A673 (cell line): Measurements from ENCODE around the gene STOML2. TPM values are rescaled to one million over a fixed set of nuclear protein-coding genes. Genes with fewer than 3 reads are reported as not detected.

Experiments used
- BruUV-seq: library from RNA; stranded (reverse); fragments of 400-500 nt; replicated peaks from 2 replicates; lab custom pipeline; 2021; lab: Mats Ljungman, UMichigan
- CTCF ChIA-PET: fragments of 300-600 bp; sonication (Branson Sonifier 250); formaldehyde crosslinking; loops from one replicate; lab custom pipeline; 2022; ENCODE audit warnings: antibody characterized with exemption; lab: Charles Lee
- POLR2A ChIA-PET: fragments of 300-600 bp; sonication (Branson Sonifier 250); formaldehyde crosslinking; loops from one replicate; lab custom pipeline; 2022; ENCODE audit warnings: antibody characterized with exemption; ENCODE audit not compliant: low non-redundant PET; lab: Charles Lee
- DNase-seq: peaks from one replicate; pipeline ENCODE4 v3.0.0-alpha.2; 2015; ENCODE audit warnings: low spot score
- H3K27ac ChIP-seq: fragments of 200-600 bp; sonication (generic); 2 replicates; pipeline ENCODE4 v1.5.1; 2016; ENCODE audit warnings: mixed run types, low read depth, mild to moderate bottlenecking, mixed read lengths, antibody characterized with exemption, low read length; ENCODE audit not compliant: poor library complexity, severe bottlenecking
- H3K27me3 ChIP-seq: fragments of 200-600 bp; sonication (generic); replicated peaks from 2 replicates; pipeline ENCODE4 v1.6.1; 2017; ENCODE audit warnings: mixed run types, low read depth, mild to moderate bottlenecking, mixed read lengths, antibody characterized with exemption, low read length; ENCODE audit not compliant: insufficient read depth, poor library complexity
- H3K36me3 ChIP-seq: fragments of 200-600 bp; sonication (generic); 2 replicates; pipeline ENCODE4 v1.6.1; 2016; ENCODE audit warnings: mixed run types, mild to moderate bottlenecking, mixed read lengths, antibody characterized with exemption, low read length; ENCODE audit not compliant: insufficient read depth, poor library complexity, severe bottlenecking
- H3K4me1 ChIP-seq: fragments of 200-600 bp; sonication (generic); 2 replicates; pipeline ENCODE4 v1.6.1; 2017; ENCODE audit warnings: mixed run types, mild to moderate bottlenecking, mixed read lengths, antibody characterized with exemption, low read length; ENCODE audit not compliant: insufficient read depth, poor library complexity, severe bottlenecking
- H3K4me3 ChIP-seq: fragments of 200-600 bp; sonication (generic); 2 replicates; pipeline ENCODE4 v1.5.1; 2016; ENCODE audit warnings: low read depth, mixed run types, mild to moderate bottlenecking, mixed read lengths, low read length; ENCODE audit not compliant: poor library complexity, severe bottlenecking
- H3K9me3 ChIP-seq: fragments of 200-600 bp; sonication (generic); 2 replicates; pipeline ENCODE4 v1.6.1; 2016; ENCODE audit warnings: mixed run types, low read depth, mild to moderate bottlenecking, mixed read lengths, antibody characterized with exemption, low read length; ENCODE audit not compliant: poor library complexity, severe bottlenecking
- CTCF ChIP-seq: fragments of 300-800, 200-600 bp; sonication (generic); conservative IDR thresholded peaks from 2 replicates; pipeline ENCODE4 v1.5.1; 2017; ENCODE audit warnings: low read depth, mild to moderate bottlenecking, antibody characterized with exemption, low read length, moderate library complexity, mixed read lengths
- EZH2 ChIP-seq: fragments of 200-600 bp; sonication (generic); IDR thresholded peaks from 2 replicates; pipeline ENCODE4 v1.6.1; 2017; ENCODE audit warnings: borderline replicate concordance, low read depth, mild to moderate bottlenecking, mixed read lengths, antibody characterized with exemption, low read length; ENCODE audit not compliant: poor library complexity, severe bottlenecking
- intact Hi-C: fragments of 100-400 bp; cut with micrococcal nuclease; formaldehyde crosslinking; loops from one replicate; pipeline ENCODE4 v1.10.0; 2022; ENCODE audit not compliant: unreplicated experiment
- total RNA-seq: library from RNA; stranded (reverse); gene quantifications from 2 replicates; pipeline ENCODE4 v1.2.3, GENCODE V29; 2021

Gene STOML2
- total RNA-seq, 1 experiment from 2014 or later, result 200 TPM

GRCh38 chr9:35076848-35077247 is 26.1 kb downstream of the STOML2 start:
- Histone ChIP-seq H3K9me3 (no peaks in the 10 kb centered on the region), H3K27me3 (no peaks in the 10 kb centered on the region), H3K27ac (no peak overlapping the region), H3K4me3 (no peak overlapping the region), H3K36me3 (peaks cover 37% of the 10 kb centered on the region), H3K4me1 (peaks cover 13% of the 10 kb centered on the region)
- DNase-seq, result no peak
- ChIA-PET CTCF (no interaction called here), POLR2A (no interaction called here)
- TF ChIP-seq EZH2, result no peak
- TF ChIP-seq CTCF, result no peak
- BruUV-seq, result no TSS peak
- intact Hi-C loops, result no loop called here

DNA sequence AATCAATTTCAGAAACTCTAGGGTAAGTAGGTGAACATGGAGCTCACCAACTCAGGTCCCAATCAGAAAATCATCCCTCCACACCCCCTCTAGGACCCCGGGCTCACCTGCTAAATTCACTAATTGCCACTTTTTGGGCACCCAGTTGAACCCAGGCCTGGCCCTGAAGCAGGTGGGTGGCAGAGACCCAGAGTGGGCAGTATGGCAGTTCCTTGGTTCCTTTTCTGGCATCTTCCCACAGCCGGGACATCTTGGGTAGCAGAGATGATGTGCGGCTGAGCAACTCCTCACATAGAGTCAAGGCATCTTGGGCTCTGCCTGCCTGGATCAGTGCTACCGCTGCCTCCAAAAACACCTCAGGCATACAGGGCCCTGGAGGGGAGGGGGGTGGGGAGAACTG is 27.6 kb downstream of the STOML2 start:
- BruUV-seq, result no TSS peak
- DNase-seq, result no peak
- no peaks in the 10 kb centered on the region for H3K9me3 ChIP-seq
- POLR2A ChIA-PET, result no interaction called here
- CTCF ChIA-PET, result no interaction called here
- TF ChIP-seq CTCF (no peak), EZH2 (no peak)
- H3K27me3 ChIP-seq, result no peaks in the 10 kb centered on the region
- peaks cover 37% of the 10 kb centered on the region for H3K36me3 ChIP-seq
- H3K4me1 ChIP-seq, result peaks cover 12% of the 10 kb centered on the region
- H3K4me3 ChIP-seq, result no peak overlapping the region
- intact Hi-C loops, result no loop called here
- H3K27ac ChIP-seq, result no peak overlapping the region

- Histone ChIP-seq H3K9me3 (no peaks in the 10 kb centered on the region), H3K27ac (no peak overlapping the region), H3K4me3 (no peak overlapping the region), H3K36me3 (peaks cover 39% of the 10 kb centered on the region), H3K4me1 (peaks cover 12% of the 10 kb centered on the region), H3K27me3 (no peaks in the 10 kb centered on the region)
- intact Hi-C loops, result no loop called here
- no peak for TF ChIP-seq EZH2
- TF ChIP-seq CTCF, result no peak
- BruUV-seq, result no TSS peak
- ChIA-PET CTCF (no interaction called here), POLR2A (no interaction called here)
- DNase-seq, result no peak
Measured at GRCh38 chr9:35074791-35075190, 28.1 kb downstream of the STOML2 start.
